22Rv1 (cell line): ENCODE measurements around the gene ATE1.

Source experiments
- ZFX ChIP-seq: fragments of 450-650 bp; IDR thresholded peaks from 2 replicates; pipeline ENCODE4 v1.6.1; 2017; ENCODE audit warnings: antibody characterized with exemption, borderline replicate concordance
- TF ChIP-seq, protein P1 (sequence below): fragments of 450-650 bp; IDR thresholded peaks from 2 replicates; pipeline ENCODE4 v1.5.1; 2017; ENCODE audit warnings: mild to moderate bottlenecking

DNA sequence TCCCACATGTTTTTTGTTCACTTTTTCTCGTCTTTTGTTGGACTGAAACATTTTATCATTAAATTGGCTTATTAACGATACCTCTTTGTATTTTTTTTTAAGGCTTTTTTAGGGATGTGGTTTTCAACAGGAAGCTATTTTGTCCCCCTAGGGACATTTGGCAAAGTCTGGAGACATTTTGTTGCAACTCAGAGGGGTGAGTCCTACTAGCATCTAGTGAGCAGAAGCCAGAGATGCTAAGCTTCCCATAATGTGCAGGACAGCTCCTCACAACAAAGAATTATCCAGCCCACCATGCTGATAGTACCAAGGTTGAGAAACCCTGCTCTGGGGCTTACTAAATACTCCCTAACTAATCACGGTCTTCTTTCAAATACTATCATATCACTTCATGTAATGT, 63.2 kb downstream of the ATE1 start:
- TF ChIP-seq, protein P1, sequence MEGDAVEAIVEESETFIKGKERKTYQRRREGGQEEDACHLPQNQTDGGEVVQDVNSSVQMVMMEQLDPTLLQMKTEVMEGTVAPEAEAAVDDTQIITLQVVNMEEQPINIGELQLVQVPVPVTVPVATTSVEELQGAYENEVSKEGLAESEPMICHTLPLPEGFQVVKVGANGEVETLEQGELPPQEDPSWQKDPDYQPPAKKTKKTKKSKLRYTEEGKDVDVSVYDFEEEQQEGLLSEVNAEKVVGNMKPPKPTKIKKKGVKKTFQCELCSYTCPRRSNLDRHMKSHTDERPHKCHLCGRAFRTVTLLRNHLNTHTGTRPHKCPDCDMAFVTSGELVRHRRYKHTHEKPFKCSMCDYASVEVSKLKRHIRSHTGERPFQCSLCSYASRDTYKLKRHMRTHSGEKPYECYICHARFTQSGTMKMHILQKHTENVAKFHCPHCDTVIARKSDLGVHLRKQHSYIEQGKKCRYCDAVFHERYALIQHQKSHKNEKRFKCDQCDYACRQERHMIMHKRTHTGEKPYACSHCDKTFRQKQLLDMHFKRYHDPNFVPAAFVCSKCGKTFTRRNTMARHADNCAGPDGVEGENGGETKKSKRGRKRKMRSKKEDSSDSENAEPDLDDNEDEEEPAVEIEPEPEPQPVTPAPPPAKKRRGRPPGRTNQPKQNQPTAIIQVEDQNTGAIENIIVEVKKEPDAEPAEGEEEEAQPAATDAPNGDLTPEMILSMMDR: no peak
- no peak for TF ChIP-seq ZFX
